Mesendoderm (in vitro differentiated cells): ENCODE measurements around the gene CDSN.

Experiments used
- DNase-seq: peaks from one replicate; pipeline ENCODE4 v3.0.0; 2013
- H2AK5ac ChIP-seq: 2 replicates; pipeline ENCODE4 v1.6.1; 2013; ENCODE audit warnings: low read length, inconsistent platforms
- H2BK120ac ChIP-seq: 2 replicates; pipeline ENCODE4 v1.6.1; 2013; ENCODE audit warnings: low read depth, mild to moderate bottlenecking, low read length, moderate library complexity, mixed read lengths
- H2BK15ac ChIP-seq: replicated peaks from 2 replicates; pipeline ENCODE4 v1.6.1; 2013; ENCODE audit warnings: low read depth, mild to moderate bottlenecking, moderate library complexity
- H2BK5ac ChIP-seq: 2 replicates; pipeline ENCODE4 v1.6.1; 2013; ENCODE audit warnings: low read length, inconsistent platforms
- H3K18ac ChIP-seq: 2 replicates; pipeline ENCODE4 v1.6.1; 2013; ENCODE audit warnings: mild to moderate bottlenecking, low read length, mixed read lengths
- H3K23ac ChIP-seq: one replicate; pipeline ENCODE4 v1.6.1; 2013; ENCODE audit warnings: low read length
- H3K27ac ChIP-seq: 2 replicates; pipeline ENCODE4 v1.5.1; 2013; ENCODE audit warnings: low read depth, mild to moderate bottlenecking, inconsistent platforms, low read length, moderate library complexity
- H3K27me3 ChIP-seq: 2 replicates; pipeline ENCODE4 v1.6.1; 2013; ENCODE audit warnings: low read length, control low read depth, mild to moderate bottlenecking, inconsistent platforms; ENCODE audit not compliant: insufficient read depth, poor library complexity
- H3K36me3 ChIP-seq: 2 replicates; pipeline ENCODE4 v1.6.1; 2013; ENCODE audit warnings: low read length, inconsistent platforms; ENCODE audit not compliant: control insufficient read depth, insufficient read depth
- H3K4ac ChIP-seq: one replicate; pipeline ENCODE4 v1.6.1; 2013; ENCODE audit warnings: low read depth, mild to moderate bottlenecking, low read length, moderate library complexity
- H3K4me1 ChIP-seq: 2 replicates; pipeline ENCODE4 v1.6.1; 2013; ENCODE audit warnings: low read depth, low read length, inconsistent platforms; ENCODE audit not compliant: control insufficient read depth
- H3K4me2 ChIP-seq: 2 replicates; pipeline ENCODE4 v1.6.1; 2013; ENCODE audit warnings: low read length
- H3K4me3 ChIP-seq: 2 replicates; pipeline ENCODE4 v1.5.1; 2013; ENCODE audit warnings: mild to moderate bottlenecking, low read length
- H3K56ac ChIP-seq: one replicate; pipeline ENCODE4 v1.6.1; 2013; ENCODE audit warnings: low read length
- H3K79me1 ChIP-seq: 2 replicates; pipeline ENCODE4 v1.6.1; 2013; ENCODE audit warnings: low read length, inconsistent platforms
- H3K79me2 ChIP-seq: 2 replicates; pipeline ENCODE4 v1.6.1; 2013; ENCODE audit warnings: mild to moderate bottlenecking, low read length; ENCODE audit not compliant: control insufficient read depth, insufficient read depth
- H3K9ac ChIP-seq: 2 replicates; pipeline ENCODE4 v1.6.1; 2013; ENCODE audit warnings: low read length, inconsistent platforms
- H4K5ac ChIP-seq: one replicate; pipeline ENCODE4 v1.6.1; 2013; ENCODE audit warnings: low read length
- H4K8ac ChIP-seq: one replicate; pipeline ENCODE4 v1.6.1; 2013; ENCODE audit warnings: low read depth, mild to moderate bottlenecking, control low read depth, low read length, moderate library complexity
- WGBS: extraction: QIAGEN DNeasy Blood & Tissue Kit; methylation state at CpG from one replicate; pipeline ENCODE4 v1.1.7; 2013; ENCODE audit warnings: low lambda C conversion rate, missing lambda C conversion rate; ENCODE audit not compliant: insufficient coverage; ENCODE audit errors: extremely low coverage; 5-methylcytosine and 5-hydroxymethylcytosine counted together

CDSN gene

DNA sequence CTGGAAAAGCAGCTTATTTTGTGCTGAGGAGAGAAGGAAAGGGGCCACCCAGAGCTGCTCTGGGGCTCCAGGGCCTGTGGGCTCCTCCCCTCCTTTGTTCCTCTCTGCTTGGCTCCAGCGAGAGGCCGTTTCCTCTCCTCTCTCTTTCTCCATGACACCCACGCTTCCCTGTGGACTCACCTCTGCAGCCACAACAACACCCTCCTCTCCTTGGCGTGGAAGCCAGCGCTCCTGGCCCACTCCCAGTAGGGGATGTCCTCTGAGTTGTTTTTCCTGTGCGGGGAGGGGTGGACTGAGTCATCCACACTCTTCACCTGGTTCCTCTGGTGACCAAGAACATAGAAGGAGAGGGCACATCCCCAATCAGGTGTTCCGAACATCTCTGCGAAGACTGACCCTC, 4.9 kb upstream of the CDSN start:
- Histone ChIP-seq H2AK5ac (no peak overlapping the region), H3K4ac (no peak overlapping the region), H3K4me2 (no peak overlapping the region), H3K4me1 (no peaks in the 10 kb centered on the region), H2BK15ac (no peak overlapping the region), H2BK5ac (no peak overlapping the region), H3K79me1 (no peaks in the 10 kb centered on the region), H3K27ac (no peak overlapping the region), H4K8ac (no peak overlapping the region), H3K18ac (peak overlapping the region; percentile 20), H2BK120ac (no peak overlapping the region), H4K5ac (no peak overlapping the region), H3K9ac (no peak overlapping the region), H3K4me3 (no peak overlapping the region), H3K23ac (no peak overlapping the region), H3K36me3 (no peaks in the 10 kb centered on the region), H3K56ac (peak overlapping the region; percentile 65), H3K27me3 (no peaks in the 10 kb centered on the region), H3K79me2 (no peaks in the 10 kb centered on the region)
- DNase-seq: no peak
- WGBS: no CpG with 5 or more reads among the region's 8 CpGs

DNA sequence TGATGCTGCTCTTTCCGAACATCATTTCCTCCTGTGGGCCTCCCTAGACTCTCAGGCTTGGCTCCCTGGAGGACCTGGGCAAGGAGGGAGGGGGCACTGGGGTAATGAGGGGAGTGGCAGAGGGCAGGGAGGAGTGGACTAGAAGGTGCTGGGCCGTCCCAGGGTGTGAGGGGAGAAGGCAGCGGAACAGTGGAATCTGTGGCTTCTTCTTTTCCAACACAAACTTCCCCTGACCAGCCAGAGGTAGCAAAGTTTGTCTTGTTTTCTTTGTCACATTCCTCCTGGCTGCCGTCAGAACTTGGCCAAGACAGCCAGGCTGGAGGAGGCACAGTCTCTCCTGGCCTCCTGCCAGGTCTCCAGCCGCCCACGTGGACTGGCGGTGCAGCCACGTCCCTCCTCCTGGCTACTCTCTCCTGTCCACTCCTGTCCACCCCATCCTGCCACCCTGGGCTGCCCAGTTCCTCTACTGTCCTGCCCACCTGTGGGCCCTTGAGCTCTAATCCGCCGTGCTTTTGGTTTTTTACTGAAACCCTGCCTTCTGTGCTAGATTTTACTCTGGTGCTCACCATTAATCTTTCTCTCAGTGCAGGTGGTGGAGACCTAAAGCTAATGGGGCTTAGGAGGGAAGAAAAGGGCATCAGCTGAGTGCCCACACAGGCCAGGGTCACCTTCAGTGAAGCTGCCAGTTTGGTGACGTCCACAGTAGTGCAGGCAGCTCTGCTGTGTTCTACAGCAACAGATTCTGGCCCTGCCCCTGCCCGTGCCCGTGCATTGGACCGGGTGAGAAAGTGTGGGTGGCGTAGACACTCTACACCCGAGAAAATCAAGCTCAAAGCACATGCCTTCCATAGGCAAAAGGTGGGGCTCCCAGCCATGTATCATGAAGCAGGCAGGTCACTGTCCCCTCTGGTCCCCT, 2.8 kb upstream of the CDSN start:
- no peak overlapping the region for H3K9ac ChIP-seq
- no peak overlapping the region for H3K4me3 ChIP-seq
- no peak overlapping the region for H2AK5ac ChIP-seq
- no peak overlapping the region for H4K5ac ChIP-seq
- DNase-seq: no peak
- no CpG with 5 or more reads among the region's 16 CpGs for WGBS
- H3K79me1 ChIP-seq: no peaks in the 10 kb centered on the region
- H2BK120ac ChIP-seq: no peak overlapping the region
- no peaks in the 10 kb centered on the region for H3K4me1 ChIP-seq
- H2BK15ac ChIP-seq: no peak overlapping the region
- no peak overlapping the region for H3K4ac ChIP-seq
- H3K36me3 ChIP-seq: no peaks in the 10 kb centered on the region
- H3K79me2 ChIP-seq: no peaks in the 10 kb centered on the region
- no peak overlapping the region for H3K4me2 ChIP-seq
- no peak overlapping the region for H2BK5ac ChIP-seq
- H3K27me3 ChIP-seq: no peaks in the 10 kb centered on the region
- peak overlapping the region; percentile 22 for H3K56ac ChIP-seq
- no peak overlapping the region for H3K23ac ChIP-seq
- no peak overlapping the region for H4K8ac ChIP-seq
- H3K27ac ChIP-seq: no peak overlapping the region
- H3K18ac ChIP-seq: no peak overlapping the region

DNA sequence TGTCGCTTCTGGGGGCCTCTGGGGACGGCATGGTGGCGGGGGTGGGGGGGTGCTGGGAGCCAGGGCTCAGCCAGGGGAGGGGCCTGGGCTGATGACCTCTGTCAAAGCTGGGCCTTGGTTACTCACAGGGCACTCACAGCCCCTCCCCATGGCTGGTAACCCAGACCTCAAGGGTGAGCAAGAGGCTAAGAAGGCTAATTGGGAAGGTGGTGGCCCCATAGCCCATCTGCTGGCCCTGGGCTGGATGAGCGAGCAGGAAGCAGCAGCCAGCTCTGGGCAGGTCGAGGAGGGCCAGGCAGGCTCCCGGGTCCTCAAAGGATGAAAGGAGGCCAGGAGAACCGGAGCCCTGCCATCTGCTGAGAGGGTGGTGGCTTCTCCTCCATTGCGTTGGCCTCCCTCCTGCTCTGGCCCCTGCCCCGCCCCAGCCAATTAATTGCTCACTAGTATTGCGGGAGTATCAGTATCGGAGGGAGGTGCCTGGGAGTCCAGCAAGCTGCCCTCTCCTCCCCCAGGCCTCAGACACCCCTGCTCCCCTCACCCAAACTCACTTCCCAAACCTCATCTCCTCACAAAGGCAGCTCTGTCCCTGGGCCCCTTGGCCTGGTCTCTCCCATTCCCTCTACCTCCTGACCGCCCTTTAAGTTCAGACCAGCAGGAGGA, 1.0 kb upstream of the CDSN start:
- no peak overlapping the region for H3K27ac ChIP-seq
- H2BK15ac ChIP-seq: no peak overlapping the region
- no peak overlapping the region for H3K4me2 ChIP-seq
- no peak overlapping the region for H3K56ac ChIP-seq
- H3K79me2 ChIP-seq: no peaks in the 10 kb centered on the region
- no peak overlapping the region for H2AK5ac ChIP-seq
- no peaks in the 10 kb centered on the region for H3K4me1 ChIP-seq
- no peak overlapping the region for H2BK5ac ChIP-seq
- H4K8ac ChIP-seq: no peak overlapping the region
- no peaks in the 10 kb centered on the region for H3K27me3 ChIP-seq
- no peak overlapping the region for H3K9ac ChIP-seq
- no peak overlapping the region for H3K18ac ChIP-seq
- no peak overlapping the region for H3K4me3 ChIP-seq
- H3K4ac ChIP-seq: no peak overlapping the region
- H4K5ac ChIP-seq: no peak overlapping the region
- no peaks in the 10 kb centered on the region for H3K36me3 ChIP-seq
- no peak for DNase-seq
- H2BK120ac ChIP-seq: no peak overlapping the region
- no CpG with 5 or more reads among the region's 12 CpGs for WGBS
- no peaks in the 10 kb centered on the region for H3K79me1 ChIP-seq
- no peak overlapping the region for H3K23ac ChIP-seq

DNA sequence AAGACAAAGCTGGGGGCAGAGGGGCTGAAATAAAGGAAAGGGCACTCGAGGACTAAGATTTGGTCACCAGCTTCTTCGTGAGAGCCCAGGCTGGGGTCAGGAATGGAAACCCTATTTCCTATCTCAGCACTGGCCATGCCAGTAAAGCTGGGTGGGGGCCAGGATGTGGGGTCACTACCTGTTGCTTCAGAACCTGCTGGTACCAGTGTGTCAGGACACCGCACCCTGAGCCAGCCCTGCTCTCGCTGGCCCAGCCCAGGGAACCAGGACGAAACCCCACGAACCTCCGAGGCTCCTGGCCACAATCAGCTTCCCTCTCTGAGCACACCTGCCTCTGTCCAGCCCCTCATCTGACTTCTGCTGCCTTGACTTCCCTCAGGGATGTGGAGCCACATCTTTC, 2.1 kb downstream of the CDSN start:
- H3K79me1 ChIP-seq: no peaks in the 10 kb centered on the region
- no peaks in the 10 kb centered on the region for H3K79me2 ChIP-seq
- no peak overlapping the region for H3K56ac ChIP-seq
- no peak overlapping the region for H3K9ac ChIP-seq
- no peak overlapping the region for H4K8ac ChIP-seq
- no peaks in the 10 kb centered on the region for H3K27me3 ChIP-seq
- no peak overlapping the region for H2AK5ac ChIP-seq
- H3K4ac ChIP-seq: no peak overlapping the region
- no peak overlapping the region for H3K18ac ChIP-seq
- H3K4me2 ChIP-seq: no peak overlapping the region
- H3K36me3 ChIP-seq: no peaks in the 10 kb centered on the region
- H2BK120ac ChIP-seq: no peak overlapping the region
- H3K27ac ChIP-seq: no peak overlapping the region
- no peak overlapping the region for H3K23ac ChIP-seq
- peaks cover 11% of the 10 kb centered on the region for H3K4me1 ChIP-seq
- H4K5ac ChIP-seq: no peak overlapping the region
- no CpG with 5 or more reads among the region's 7 CpGs for WGBS
- no peak for DNase-seq
- no peak overlapping the region for H2BK5ac ChIP-seq
- no peak overlapping the region for H3K4me3 ChIP-seq
- H2BK15ac ChIP-seq: no peak overlapping the region

DNA sequence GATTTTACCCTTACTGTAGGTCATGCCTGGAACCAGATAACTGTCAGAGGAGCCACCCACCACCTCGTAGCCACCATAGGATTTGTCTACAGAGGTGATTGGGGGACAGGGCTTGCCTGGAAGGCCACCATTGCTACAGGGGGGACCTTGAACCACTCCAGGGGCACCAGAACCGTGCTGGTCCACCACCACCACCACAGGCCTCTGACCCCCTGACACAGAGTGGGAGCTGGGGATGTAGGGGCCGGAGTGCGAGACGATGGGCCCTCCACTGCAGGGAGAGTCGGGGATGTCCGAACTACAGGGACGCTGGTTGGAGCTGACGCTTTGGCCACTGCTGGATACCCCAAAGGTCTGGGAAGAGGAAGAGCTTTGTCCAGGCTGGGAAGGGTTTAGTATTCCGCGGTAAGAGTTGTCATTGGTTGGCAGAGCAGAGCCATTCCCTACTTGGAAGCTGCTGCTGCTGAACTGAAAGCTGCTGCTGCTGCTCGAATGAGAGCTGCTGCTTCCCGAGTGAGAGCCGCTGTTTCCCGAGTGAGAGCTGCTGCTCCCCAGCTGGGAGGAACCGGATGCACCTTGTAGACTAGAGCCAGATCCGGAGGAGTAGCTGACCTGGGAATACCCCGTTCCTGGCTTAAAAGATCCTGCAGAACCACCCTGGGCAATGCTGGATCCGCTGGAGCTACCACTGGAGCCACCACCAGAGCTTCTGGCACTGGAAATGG, 3.4 kb downstream of the CDSN start:
- Histone ChIP-seq H3K27ac (no peak overlapping the region), H3K79me1 (no peaks in the 10 kb centered on the region), H3K4me2 (no peak overlapping the region), H3K79me2 (no peaks in the 10 kb centered on the region), H3K4me1 (peaks cover 11% of the 10 kb centered on the region), H3K4me3 (no peak overlapping the region), H2BK5ac (no peak overlapping the region), H3K23ac (no peak overlapping the region), H4K5ac (no peak overlapping the region), H3K18ac (no peak overlapping the region), H3K4ac (no peak overlapping the region), H4K8ac (no peak overlapping the region), H3K9ac (no peak overlapping the region), H2BK120ac (no peak overlapping the region), H3K27me3 (no peaks in the 10 kb centered on the region), H2AK5ac (no peak overlapping the region), H3K56ac (no peak overlapping the region), H2BK15ac (no peak overlapping the region), H3K36me3 (no peaks in the 10 kb centered on the region)
- no CpG with 5 or more reads among the region's 19 CpGs for WGBS
- DNase-seq: no peak
